NCI-H510A treated with DMSO at 0.1 percent for 48 hours (cell line): ENCODE results near the gene NLN.

Source experiments
- DNase-seq: peaks from one replicate; lab custom pipeline; 2025; lab: John Stamatoyannopoulos, UW

The NLN gene

GRCh38 chr5:65873181-65873750 lies 151.3 kb downstream of the NLN start:
- no peak for DNase-seq

- DNase-seq, result no peak
These were observed 152.2 kb downstream of the NLN start for GRCh38 chr5:65874241-65874640.

GRCh38 chr5:65876496-65876895 lies 154.5 kb downstream of the NLN start:
- no peak for DNase-seq

GRCh38 chr5:65876970-65877369 lies 155.0 kb downstream of the NLN start:
- DNase-seq, result no peak
